Activated T-cell treated with anti-CD3 and anti-CD28 coated beads, Interleukin-2, amount 50 U/mL, for 1 hour (primary cell): ENCODE measurements around the gene PIK3C2G.

Source experiments
- DNase-seq: peaks from one replicate; pipeline ENCODE4 v3.0.0-alpha.2; 2020

The PIK3C2G gene

GRCh38 chr12:18421867-18422266 lies 160.5 kb downstream of the PIK3C2G start:
- no peak for DNase-seq

GRCh38 chr12:18422871-18423270 lies 161.6 kb downstream of the PIK3C2G start:
- DNase-seq, result no peak

- no peak for DNase-seq
These were observed 163.5 kb downstream of the PIK3C2G start for GRCh38 chr12:18424857-18425256.

- no peak for DNase-seq
These were observed 166.2 kb downstream of the PIK3C2G start for GRCh38 chr12:18427520-18427919.

GRCh38 chr12:18428416-18428815 lies 167.1 kb downstream of the PIK3C2G start:
- DNase-seq, result no peak

- no peak for DNase-seq
These were observed 168.0 kb downstream of the PIK3C2G start for GRCh38 chr12:18429366-18429765.

GRCh38 chr12:18430425-18431048 lies 169.2 kb downstream of the PIK3C2G start:
- DNase-seq, result no peak

GRCh38 chr12:18431771-18432170 lies 170.5 kb downstream of the PIK3C2G start:
- no peak for DNase-seq

- DNase-seq, result no peak
These were observed 170.9 kb downstream of the PIK3C2G start for GRCh38 chr12:18432206-18432605.

GRCh38 chr12:18436170-18436569 lies 174.9 kb downstream of the PIK3C2G start:
- no peak for DNase-seq

GRCh38 chr12:18439541-18439940 lies 178.2 kb downstream of the PIK3C2G start:
- no peak for DNase-seq

GRCh38 chr12:18443768-18444437 lies 182.6 kb downstream of the PIK3C2G start:
- DNase-seq, result no peak

- DNase-seq, result no peak
These were observed 184.8 kb downstream of the PIK3C2G start for GRCh38 chr12:18446061-18446644.

- no peak for DNase-seq
These were observed 193.0 kb downstream of the PIK3C2G start for GRCh38 chr12:18454330-18454729.

- DNase-seq, result no peak
These were observed 195.0 kb downstream of the PIK3C2G start for GRCh38 chr12:18456344-18456743.

- no peak for DNase-seq
These were observed 196.0 kb downstream of the PIK3C2G start for GRCh38 chr12:18457362-18457761.

GRCh38 chr12:18461758-18462157 lies 200.4 kb downstream of the PIK3C2G start:
- DNase-seq, result no peak

- DNase-seq, result no peak
These were observed 201.1 kb downstream of the PIK3C2G start for GRCh38 chr12:18462442-18462841.

- no peak for DNase-seq
These were observed 206.4 kb downstream of the PIK3C2G start for GRCh38 chr12:18467620-18468245.

- no peak for DNase-seq
These were observed 207.1 kb downstream of the PIK3C2G start for GRCh38 chr12:18468246-18469075.

GRCh38 chr12:18470251-18470650 lies 208.9 kb downstream of the PIK3C2G start:
- no peak for DNase-seq

GRCh38 chr12:18472304-18472703 lies 211.0 kb downstream of the PIK3C2G start:
- DNase-seq, result no peak

- no peak for DNase-seq
These were observed 211.5 kb downstream of the PIK3C2G start for GRCh38 chr12:18472806-18473205.
